ENCODE data around the gene GSDMA.

- no peak for TF ChIP-seq EZH2 (IDR thresholded peaks at IDR 0.05)
- no peak for TF ChIP-seq POLR2AphosphoS5 (IDR thresholded peaks at IDR 0.05; ENCODE audit: borderline replicate concordance, low read depth, low read length)
These were observed 23.0 kb upstream of the GSDMA start for GRCh38 chr17:39939588-39940419.
